AG04450 (cell line): Measurements from ENCODE around the gene SPI1. TPM values are rescaled to one million over a fixed set of nuclear protein-coding genes. Genes with fewer than 3 reads are reported as not detected.

Source experiments
- CTCF ChIA-PET: fragments of 300-600, 350-600 bp; formaldehyde crosslinking; extraction: SDS; loops from one replicate; lab custom pipeline; 2022; ENCODE audit warnings: antibody characterized with exemption, inconsistent platforms; lab: Charles Lee
- POLR2A ChIA-PET: fragments of 350-600 bp; formaldehyde crosslinking; extraction: SDS; loops from one replicate; lab custom pipeline; 2021; ENCODE audit warnings: antibody characterized with exemption, inconsistent platforms; lab: Yijun Ruan, JAX
- DNase-seq: peaks from one replicate; pipeline ENCODE4 v3.0.0-alpha.2; 2011; ENCODE audit warnings: low read depth, low spot score
- H3K27ac ChIP-seq: one replicate; pipeline ENCODE4 v1.5.1; 2012; ENCODE audit warnings: low read depth, low read length, control low read depth
- H3K27me3 ChIP-seq: one replicate; pipeline ENCODE4 v1.6.0; 2012; ENCODE audit warnings: low read length; ENCODE audit not compliant: control insufficient read depth, insufficient read depth
- H3K4me3 ChIP-seq: 2 replicates; pipeline ENCODE4 v1.5.1; 2011; ENCODE audit warnings: mild to moderate bottlenecking, low read depth, low read length, control low read depth
- H3K9me3 ChIP-seq: 2 replicates; pipeline ENCODE4 v1.5.1; 2012; ENCODE audit warnings: low read length; ENCODE audit not compliant: control insufficient read depth, insufficient read depth
- polyA plus RNA-seq: library from polyadenylated mRNA; depleted of rRNA; stranded (reverse); fragments of >200 nt; gene quantifications from 2 replicates; pipeline ENCODE4 v1.2.3, GENCODE V29; 2011
- TF ChIP-seq, protein P1 (sequence below): IDR thresholded peaks from 2 replicates; pipeline ENCODE4 v1.5.1; 2011; ENCODE audit warnings: low read depth, low read length, control low read depth, inconsistent platforms

The SPI1 gene
- polyA plus RNA-seq, 1 experiment = not detected

DNA sequence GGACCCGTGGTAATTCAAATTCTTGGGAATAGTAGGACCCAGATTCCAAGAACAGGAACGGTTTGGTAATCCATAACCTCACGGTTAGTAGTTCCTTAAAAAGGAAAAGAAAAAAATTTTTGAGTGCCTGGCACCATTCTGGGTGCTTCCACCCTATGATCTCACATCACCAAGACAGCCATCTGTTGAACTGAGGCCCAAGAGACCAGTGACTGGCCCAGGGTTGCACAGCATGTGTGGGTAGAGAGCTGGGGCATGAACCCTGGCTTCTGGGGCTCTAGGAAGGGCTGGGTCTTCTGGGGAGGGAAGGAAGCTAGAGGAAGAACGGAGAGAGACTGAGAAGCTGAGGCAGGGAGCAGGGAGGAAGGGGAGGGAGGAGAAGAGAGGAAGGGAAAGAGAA is 4.7 kb upstream of the SPI1 start:
- ChIA-PET POLR2A (no interaction called here), CTCF (interaction anchor here (0.6 to 2.0 kb wide), 2 partner anchors 9 to 71 kb away, joined by 6 to 11 read pairs; no protein-coding TSS in a partner anchor)
- Histone ChIP-seq H3K27me3 (no peaks in the 10 kb centered on the region), H3K27ac (no peak overlapping the region), H3K9me3 (no peaks in the 10 kb centered on the region), H3K4me3 (no peak overlapping the region)
- TF ChIP-seq, protein P1, sequence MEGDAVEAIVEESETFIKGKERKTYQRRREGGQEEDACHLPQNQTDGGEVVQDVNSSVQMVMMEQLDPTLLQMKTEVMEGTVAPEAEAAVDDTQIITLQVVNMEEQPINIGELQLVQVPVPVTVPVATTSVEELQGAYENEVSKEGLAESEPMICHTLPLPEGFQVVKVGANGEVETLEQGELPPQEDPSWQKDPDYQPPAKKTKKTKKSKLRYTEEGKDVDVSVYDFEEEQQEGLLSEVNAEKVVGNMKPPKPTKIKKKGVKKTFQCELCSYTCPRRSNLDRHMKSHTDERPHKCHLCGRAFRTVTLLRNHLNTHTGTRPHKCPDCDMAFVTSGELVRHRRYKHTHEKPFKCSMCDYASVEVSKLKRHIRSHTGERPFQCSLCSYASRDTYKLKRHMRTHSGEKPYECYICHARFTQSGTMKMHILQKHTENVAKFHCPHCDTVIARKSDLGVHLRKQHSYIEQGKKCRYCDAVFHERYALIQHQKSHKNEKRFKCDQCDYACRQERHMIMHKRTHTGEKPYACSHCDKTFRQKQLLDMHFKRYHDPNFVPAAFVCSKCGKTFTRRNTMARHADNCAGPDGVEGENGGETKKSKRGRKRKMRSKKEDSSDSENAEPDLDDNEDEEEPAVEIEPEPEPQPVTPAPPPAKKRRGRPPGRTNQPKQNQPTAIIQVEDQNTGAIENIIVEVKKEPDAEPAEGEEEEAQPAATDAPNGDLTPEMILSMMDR = no peak
- DNase-seq = no peak

- ChIA-PET CTCF (no interaction called here), POLR2A (no interaction called here)
- Histone ChIP-seq H3K27ac (no peak overlapping the region), H3K4me3 (no peak overlapping the region), H3K9me3 (no peaks in the 10 kb centered on the region; the same call in 1 of the 2 replicates), H3K27me3 (no peaks in the 10 kb centered on the region)
- no peak for DNase-seq
- TF ChIP-seq, protein P1 = no peak
Measured at GRCh38 chr11:47380078-47380477, 1.7 kb upstream of the SPI1 start.

GRCh38 chr11:47379317-47379716 is 970 bp upstream of the SPI1 start:
- no peak for DNase-seq
- ChIA-PET CTCF (no interaction called here), POLR2A (no interaction called here)
- Histone ChIP-seq H3K27me3 (no peaks in the 10 kb centered on the region), H3K9me3 (no peaks in the 10 kb centered on the region; the same call in 1 of the 2 replicates), H3K27ac (no peak overlapping the region), H3K4me3 (no peak overlapping the region)
- TF ChIP-seq, protein P1 = no peak

DNA sequence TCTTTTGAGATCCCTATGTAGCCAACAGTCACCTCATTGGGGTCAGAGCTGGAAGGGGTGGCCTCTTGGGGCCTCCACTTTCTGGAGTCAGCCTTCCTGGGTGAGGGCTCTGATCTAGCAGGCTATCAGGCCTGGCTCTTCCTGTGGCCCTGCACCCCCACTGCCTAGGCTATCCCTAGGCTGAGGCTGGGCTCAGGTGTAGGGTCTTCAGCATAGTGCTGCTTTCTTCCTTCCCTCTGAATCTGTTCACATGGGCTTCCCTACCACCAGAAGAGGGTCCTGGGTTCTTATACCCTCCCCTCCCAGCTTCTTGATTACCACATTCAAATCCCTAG is 456 bp upstream of the SPI1 start:
- ChIA-PET CTCF (no interaction called here), POLR2A (no interaction called here)
- Histone ChIP-seq H3K9me3 (no peaks in the 10 kb centered on the region; the same call in 1 of the 2 replicates), H3K27ac (no peak overlapping the region), H3K27me3 (no peaks in the 10 kb centered on the region), H3K4me3 (no peak overlapping the region)
- TF ChIP-seq, protein P1 = no peak
- no peak for DNase-seq

GRCh38 chr11:47377571-47378009 is 757 bp downstream of the SPI1 start:
- Histone ChIP-seq H3K27me3 (no peaks in the 10 kb centered on the region), H3K27ac (no peak overlapping the region), H3K9me3 (no peaks in the 10 kb centered on the region; the same call in 1 of the 2 replicates), H3K4me3 (no peak overlapping the region)
- no peak for DNase-seq
- TF ChIP-seq, protein P1 = no peak
- POLR2A ChIA-PET = no interaction called here
- CTCF ChIA-PET = no interaction called here
